HCT116 (cell line): ENCODE data around the gene PDK4. TPM values are rescaled to one million over a fixed set of nuclear protein-coding genes. Genes with fewer than 3 reads are reported as not detected.

Experiments
- ATAC-seq: fragments of 200-7000 bp; cut with Tn5 transposase; 2 replicates; pipeline ENCODE4 v1.9.1; 2020; ENCODE audit warnings: mild to moderate bottlenecking, moderate library complexity
- BruUV-seq: library from RNA; stranded (reverse); fragments of 400-500 nt; replicated peaks from 2 replicates; lab custom pipeline; 2021; lab: Mats Ljungman, UMichigan
- CTCF ChIA-PET: fragments of 300-600 bp; sonication (Branson Sonifier 250); formaldehyde crosslinking; loops from one replicate; lab custom pipeline; 2021; ENCODE audit warnings: antibody characterized with exemption; lab: Charles Lee
- POLR2A ChIA-PET: fragments of 300-600, 350-600 bp; sonication (Branson Sonifier 250); formaldehyde crosslinking; loops from one replicate; lab custom pipeline; 2021; ENCODE audit warnings: antibody characterized with exemption; lab: Charles Lee
- RAD21 ChIA-PET, 2 experiments: fragments of 300-600 bp; sonication (Branson Sonifier 250); formaldehyde crosslinking; loops; one replicate each; lab custom pipeline; 2023; ENCODE audit warnings: low total read pairs in 2 of 2; ENCODE audit not compliant: uncharacterized antibody in 2 of 2, unreplicated experiment in 2 of 2, low non-redundant PET in 1 of 2; lab: Charles Lee
- DNase-seq: peaks from one replicate; pipeline ENCODE4 v3.0.0-alpha.2; 2010; ENCODE audit warnings: low read depth, low spot score
- H2AFZ ChIP-seq: fragments of 200-600 bp; shearing (Covaris generic), sonication (generic); 2 replicates; pipeline ENCODE4 v1.6.1; 2017; ENCODE audit warnings: low read depth, mixed run types, mixed read lengths, antibody characterized with exemption, low read length; ENCODE audit not compliant: poor library complexity, severe bottlenecking
- H3K27ac ChIP-seq: 2 replicates; pipeline ENCODE4 v1.5.1; 2012; ENCODE audit warnings: low read depth, low read length
- H3K27me3 ChIP-seq: fragments of 200-600 bp; sonication (generic); 2 replicates; pipeline ENCODE4 v1.6.1; 2016; ENCODE audit warnings: mixed run types, low read length, mixed read lengths; ENCODE audit not compliant: insufficient read depth
- H3K36me3 ChIP-seq, 2 experiments: fragments of 200-500 bp in 1 of 2; fragments of 200-600 bp in 1 of 2; sonication (Bioruptor generic) in 1 of 2; sonication (generic) in 1 of 2; 2 replicates each; pipeline versions ENCODE4 v1.5.1 to v1.6.1; 2014 to 2016; ENCODE audit warnings: low read length in 2 of 2, inconsistent platforms in 1 of 2, mixed read lengths in 1 of 2, mixed run types in 1 of 2; ENCODE audit not compliant: insufficient read depth in 2 of 2, control insufficient read depth in 1 of 2
- H3K4me1 ChIP-seq, 2 experiments: fragments of 200-600 bp in 1 of 2; sonication (generic) in 1 of 2; 2 replicates each; pipeline versions ENCODE4 v1.5.1 to v1.6.1; 2012 to 2017; ENCODE audit warnings: low read length in 2 of 2, inconsistent platforms in 1 of 2, mild to moderate bottlenecking in 1 of 2, mixed read lengths in 1 of 2, mixed run types in 1 of 2, moderate library complexity in 1 of 2; ENCODE audit not compliant: insufficient read depth in 2 of 2, control insufficient read depth in 1 of 2
- H3K4me2 ChIP-seq: fragments of 200-600 bp; sonication (generic); 2 replicates; pipeline ENCODE4 v1.6.1; 2017; ENCODE audit warnings: mixed run types, low read length, mixed read lengths
- H3K4me3 ChIP-seq, 2 experiments: fragments of 200-600 bp in 1 of 2; sonication (generic) in 1 of 2; replicated peaks in 1 of 2; 2 replicates each; pipeline ENCODE4 v1.5.1; 2011 to 2016; ENCODE audit warnings: low read length in 2 of 2, control low read depth in 1 of 2, low read depth in 1 of 2, mild to moderate bottlenecking in 1 of 2, mixed read lengths in 1 of 2, mixed run types in 1 of 2
- H3K79me2 ChIP-seq: fragments of 200-600 bp; sonication (generic); 2 replicates; pipeline ENCODE4 v1.6.1; 2017; ENCODE audit warnings: mild to moderate bottlenecking, mixed run types, low read length, moderate library complexity, mixed read lengths; ENCODE audit not compliant: insufficient read depth
- H3K9ac ChIP-seq: fragments of 200-600 bp; sonication (generic); 2 replicates; pipeline ENCODE4 v1.6.1; 2016; ENCODE audit warnings: low read length, mixed read lengths
- H3K9me2 ChIP-seq: fragments of 200-600 bp; sonication (generic), shearing (Covaris generic); 2 replicates; pipeline ENCODE4 v1.6.1; 2017; ENCODE audit warnings: mixed run types, mild to moderate bottlenecking, moderate library complexity; ENCODE audit not compliant: insufficient read depth
- H3K9me3 ChIP-seq, 2 experiments: fragments of 200-500 bp in 1 of 2; fragments of 200-600 bp in 1 of 2; sonication (Bioruptor generic) in 1 of 2; sonication (generic) in 1 of 2; 2 replicates each; pipeline ENCODE4 v1.6.1; 2014 to 2017; ENCODE audit warnings: low read length in 2 of 2, mixed read lengths in 2 of 2, inconsistent platforms in 1 of 2, low read depth in 1 of 2, mild to moderate bottlenecking in 1 of 2, mixed run types in 1 of 2, moderate library complexity in 1 of 2; ENCODE audit not compliant: control insufficient read depth in 1 of 2, insufficient read depth in 1 of 2
- H4K20me1 ChIP-seq: fragments of 200-600 bp; sonication (generic), shearing (Covaris generic); 2 replicates; pipeline ENCODE4 v1.6.1; 2017; ENCODE audit warnings: mixed run types, mild to moderate bottlenecking, moderate library complexity; ENCODE audit not compliant: insufficient read depth
- JUND ChIP-seq: IDR thresholded peaks from 2 replicates; pipeline ENCODE4 v1.6.1; 2012
- RAD21 ChIP-seq: IDR thresholded peaks from 2 replicates; pipeline ENCODE4 v1.6.1; 2012; ENCODE audit warnings: low read depth, mild to moderate bottlenecking
- REST ChIP-seq: IDR thresholded peaks from 2 replicates; pipeline ENCODE4 v1.6.1; 2012; ENCODE audit warnings: low read depth
- TCF7L2 ChIP-seq: IDR thresholded peaks from 2 replicates; pipeline ENCODE4 v1.7.0; 2011; ENCODE audit warnings: borderline replicate concordance, inconsistent platforms; ENCODE audit not compliant: insufficient read depth, insufficient read length; ENCODE audit errors: extremely low read depth
- YY1 ChIP-seq: IDR thresholded peaks from 2 replicates; pipeline ENCODE4 v1.6.1; 2011; ENCODE audit warnings: low read length, low read depth, moderate library complexity, mild to moderate bottlenecking; ENCODE audit not compliant: insufficient replicate concordance; ENCODE audit errors: extremely low read depth
- ZBTB33 ChIP-seq: IDR thresholded peaks from 2 replicates; pipeline ENCODE4 v1.6.1; 2011; ENCODE audit warnings: mild to moderate bottlenecking, low read length, moderate library complexity; ENCODE audit not compliant: insufficient replicate concordance; ENCODE audit errors: extremely low read depth
- ZFX ChIP-seq: fragments of 450-650 bp; IDR thresholded peaks from 2 replicates; pipeline ENCODE4 v1.6.1; 2017
- ZNF274 ChIP-seq: fragments of 200-500 bp; sonication (Bioruptor generic); IDR thresholded peaks from 2 replicates; pipeline ENCODE4 v1.6.1; 2014; ENCODE audit warnings: mild to moderate bottlenecking, low read depth, low read length, inconsistent platforms
- intact Hi-C: fragments of 100-400 bp; cut with micrococcal nuclease; formaldehyde crosslinking; loops from 2 replicates; pipeline ENCODE4 v1.10.0; 2022
- total RNA-seq: library from RNA; stranded (reverse); gene quantifications from one replicate; pipeline ENCODE4 v1.2.1, GENCODE V29; 2021; ENCODE audit not compliant: unreplicated experiment

Gene PDK4
- total RNA-seq, 1 experiment from 2014 or later = 2.1 TPM

GRCh38 chr7:95545673-95546072 is 50.6 kb downstream of the PDK4 start:
- Histone ChIP-seq H3K9ac (peak overlapping the region; percentile 13; the same call in 1 of the 2 replicates), H3K4me1 (peaks cover 5 to 18% of the 10 kb centered on the region in 2 experiments; a peak in 3 of 4 replicates), H2AFZ (peak overlapping the region; percentile 89), H3K4me2 (peak overlapping the region; percentile 72), H3K9me2 (no peaks in the 10 kb centered on the region), H3K79me2 (no peaks in the 10 kb centered on the region), H3K4me3 (peak overlapping the region in 1 of 2 experiments; percentile 44; a peak in 3 of 4 replicates), H3K9me3 (no peaks in the 10 kb centered on the region), H3K27ac (no peak overlapping the region), H3K27me3 (no peaks in the 10 kb centered on the region), H4K20me1 (no peaks in the 10 kb centered on the region), H3K36me3 (no peaks in the 10 kb centered on the region)
- no TSS peak for BruUV-seq
- ATAC-seq (no peak), DNase-seq (no peak)
- intact Hi-C loops = loop anchor here (1.0 kb wide), 1 partner anchor 141 kb away; no protein-coding TSS in a partner anchor
- no peak for TF ChIP-seq REST
- TF ChIP-seq JUND = no peak
- no peak for TF ChIP-seq RAD21
- no peak for TF ChIP-seq TCF7L2
- no peak for TF ChIP-seq ZNF274
- no peak for TF ChIP-seq YY1
- TF ChIP-seq ZFX = no peak
- no peak for TF ChIP-seq ZBTB33
- ChIA-PET CTCF (interaction anchor here (0.7 to 3.7 kb wide), 15 partner anchors 10 to 143 kb away, joined by 3 to 55 read pairs (median 4); no protein-coding TSS in a partner anchor), RAD21 (no interaction called here), POLR2A (interaction anchor here (1.0 to 1.4 kb wide), 4 partner anchors 17 to 138 kb away, joined by 3 to 4 read pairs (median 3); no protein-coding TSS in a partner anchor)
